Adrenal gland (tissue), 12 donors: ENCODE results near the gene ADCY2. TPM values are rescaled to one million over a fixed set of nuclear protein-coding genes. Genes with fewer than 3 reads are reported as not detected.

Experiments used
- DNase-seq, 7 donors: peaks; one replicate each; pipeline ENCODE4 v3.0.0-alpha.2; 2019 to 2020
- H3K27ac ChIP-seq, 5 donors: fragments of 200-600 bp; sonication (generic) in 4 of 5; 1 replicate in 3 of 5; 2 replicates in 2 of 5; pipeline versions ENCODE4 v1.5.1 to v1.8.0; 2016 to 2020; ENCODE audit warnings: mild to moderate bottlenecking in 1 of 5
- H3K27me3 ChIP-seq: fragments of 200-600 bp; 2 replicates; pipeline ENCODE4 v1.8.0; 2021
- H3K36me3 ChIP-seq, 2 donors: fragments of 200-600 bp; replicated peaks in 1 of 2; 1 replicate in 1 of 2; 2 replicates in 1 of 2; pipeline versions ENCODE4 v1.5.1 to v1.8.0; 2018 to 2022
- H3K4me1 ChIP-seq, 2 donors: fragments of 200-600 bp; replicated peaks in 1 of 2; 1 replicate in 1 of 2; 2 replicates in 1 of 2; pipeline versions ENCODE4 v1.5.1 to v1.8.0; 2018 to 2021
- H3K4me3 ChIP-seq, 4 donors: fragments of 200-600 bp; sonication (generic) in 3 of 4; one replicate each; pipeline ENCODE4 v1.5.1; 2016 to 2018
- H3K9me3 ChIP-seq, 3 donors: fragments of 200-600 bp; sonication (generic) in 1 of 3; replicated peaks in 1 of 3; 1 replicate in 2 of 3; 2 replicates in 1 of 3; pipeline versions ENCODE4 v1.5.1 to v1.8.0; 2016 to 2021
- CTCF ChIP-seq, 6 experiments: fragments of 450-650 bp in 4 of 6; fragments of 200-600 bp in 2 of 6; sonication (generic) in 1 of 6; IDR thresholded peaks; 1 replicate in 5 of 6; 2 replicates in 1 of 6; pipeline versions ENCODE4 v1.5.1 to v1.8.0; 2016 to 2021; ENCODE audit warnings: antibody characterized with exemption in 6 of 6, mild to moderate bottlenecking in 2 of 6, moderate library complexity in 1 of 6
- POLR2A ChIP-seq, 2 donors: fragments of 450-650 bp; IDR thresholded peaks; one replicate each; pipeline ENCODE4 v1.6.1; 2017; ENCODE audit warnings: antibody characterized with exemption in 2 of 2, mild to moderate bottlenecking in 2 of 2, moderate library complexity in 1 of 2
- WGBS, 4 donors: extraction: QIAGEN DNeasy Blood & Tissue Kit in 2 of 4; methylation state at CpG; one replicate each; pipeline versions ENCODE4 v1.1.5 to v1.1.7; 2013 to 2017; 5-methylcytosine and 5-hydroxymethylcytosine counted together
- intact Hi-C, 2 donors: fragments of 100-400 bp; cut with DNase I; formaldehyde crosslinking; loops; one replicate each; pipeline versions ENCODE4 v1.14.1 to v1.15.0; 2022 to 2023
- polyA plus RNA-seq, 3 donors: library from polyadenylated mRNA; stranded (reverse); fragments of 200-250 nt in 2 of 3; fragments of 350-450 nt in 1 of 3; fragmentation: Illumina TruSeq in 1 of 3; extraction: RNeasy Lipid Tissue Mini Kit (QIAGEN cat#74804) in 1 of 3; gene quantifications; one replicate each; pipeline ENCODE4 v1.2.3, GENCODE V29; 2013 to 2014
- total RNA-seq, 9 donors: library from RNA; depleted of rRNA in 4 of 9; stranded (reverse); fragments of >200 nt in 4 of 9; fragments of 120-200 nt in 1 of 9; fragmentation: NEBNext Ultra II Directional in 1 of 9; extraction: Animal tissue kit (Norgen Biotek cat#: 25700) in 1 of 9; gene quantifications; one replicate each; pipeline versions ENCODE4 v1.1.0 to v1.2.4, GENCODE V29; 2013 to 2023
- donor health status: healthy with polysubstance abuse.
- donor health status: Bipolar disorder and iron deficiency.
- donor health status: DM: yes; HTN: yes; CAD: no.
- donor health status: DM: no; HTN: no; CAD: no.
- donor health status: DM: no; HTN: no; CAD: no.
- donor health status: DM: yes; HTN: yes; CAD: no.

ADCY2 gene
- total and polyA plus RNA-seq, 12 donors: 0.85 to 6.6 (median 2.3) TPM

- no peaks in the 10 kb centered on the region for H3K9me3 ChIP-seq
- no peak overlapping the region for H3K27ac ChIP-seq
- intact Hi-C loops: no loop called here
- no peak for TF ChIP-seq CTCF (IDR thresholded peaks at IDR 0.05)
- no peak for TF ChIP-seq POLR2A (IDR thresholded peaks at IDR 0.05)
- no peak overlapping the region for H3K4me3 ChIP-seq
- no peak for DNase-seq
- H3K27me3 ChIP-seq: no peaks in the 10 kb centered on the region
- 94 to 98% (median 96%) methylated on average over 4 of the region's 4 CpGs for WGBS, 4 donors
- H3K4me1 ChIP-seq: peaks cover 6 to 37% of the 10 kb centered on the region in 2 donors
- peaks cover 0 to 31% of the 10 kb centered on the region in 2 donors for H3K36me3 ChIP-seq
Measured at GRCh38 chr5:7875151-7875550, 479.2 kb downstream of the ADCY2 start.

DNA sequence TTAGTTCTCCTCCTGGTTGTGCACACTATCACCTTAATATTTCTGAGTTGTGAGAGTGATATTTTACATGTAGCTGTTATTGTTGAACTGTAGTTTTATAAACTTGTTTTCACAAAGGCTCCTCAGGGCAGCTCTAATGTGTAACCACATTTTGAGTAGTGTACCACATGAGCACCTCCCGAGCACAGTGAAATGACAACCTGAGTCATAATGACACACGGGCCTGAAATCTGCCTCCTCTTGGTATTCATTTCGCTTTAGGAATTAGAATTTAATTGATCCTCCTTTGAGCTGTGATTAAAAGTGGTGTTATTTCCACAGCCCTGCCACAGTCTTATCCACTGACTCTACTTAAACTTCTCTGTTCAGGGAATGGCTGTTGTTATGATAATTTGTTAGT lies 480.9 kb downstream of the ADCY2 start:
- Histone ChIP-seq H3K36me3 (peaks cover 0 to 38% of the 10 kb centered on the region in 2 donors), H3K4me1 (peaks cover 6 to 24% of the 10 kb centered on the region in 2 donors), H3K4me3 (no peak overlapping the region), H3K27ac (peak overlapping the region in 2 of 5 donors; percentile 29 to 45), H3K27me3 (no peaks in the 10 kb centered on the region), H3K9me3 (no peaks in the 10 kb centered on the region)
- peak in 5 of 7 donors; percentile 21 to 62 (median 43) for DNase-seq
- 23 to 65% (median 51%) methylated on average over 3 of the region's 3 CpGs for WGBS, 4 donors
- intact Hi-C loops: no loop called here
- no peak for TF ChIP-seq POLR2A (IDR thresholded peaks at IDR 0.05)
- no peak for TF ChIP-seq CTCF (IDR thresholded peaks at IDR 0.05)

- H3K27ac ChIP-seq: no peak overlapping the region
- H3K27me3 ChIP-seq: no peaks in the 10 kb centered on the region
- peaks cover 6 to 24% of the 10 kb centered on the region in 2 donors for H3K4me1 ChIP-seq
- peak in 6 of 7 donors; percentile 43 to 82 (median 63) for DNase-seq
- 45 to 60% (median 50%) methylated on average over 9 of the region's 9 CpGs for WGBS, 4 donors
- intact Hi-C loops: no loop called here
- H3K9me3 ChIP-seq: no peaks in the 10 kb centered on the region
- no peak overlapping the region for H3K4me3 ChIP-seq
- TF ChIP-seq POLR2A (IDR thresholded peaks at IDR 0.05) (no peak), CTCF (IDR thresholded peaks at IDR 0.05) (no peak)
- H3K36me3 ChIP-seq: peaks cover 0 to 47% of the 10 kb centered on the region in 2 donors
Measured at GRCh38 chr5:7877851-7878250, 481.9 kb downstream of the ADCY2 start.

DNA sequence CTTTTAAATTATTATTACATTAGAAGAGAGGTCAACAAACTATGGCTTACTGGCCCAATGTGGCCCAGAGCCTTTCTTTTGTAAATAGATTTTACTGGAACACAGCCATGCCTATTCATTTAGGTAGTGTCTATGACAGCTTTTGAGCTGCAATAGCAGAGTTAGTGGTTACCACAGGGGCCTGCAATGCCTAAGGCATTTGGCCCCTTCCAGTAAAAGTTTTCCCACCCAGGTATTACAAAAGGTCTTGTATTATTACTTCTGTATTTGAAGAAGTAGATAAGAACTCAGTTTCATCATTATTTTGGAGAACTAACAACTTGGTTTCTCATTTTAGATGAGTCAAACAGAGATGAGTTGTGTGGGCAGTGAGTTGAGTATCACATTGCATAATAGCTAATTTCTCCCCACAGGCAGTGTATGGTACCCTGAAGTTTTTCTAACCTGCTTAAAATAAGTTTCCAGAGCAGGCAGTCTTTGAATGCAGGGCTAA lies 482.5 kb downstream of the ADCY2 start:
- Histone ChIP-seq H3K4me3 (no peak overlapping the region), H3K36me3 (peaks cover 0 to 53% of the 10 kb centered on the region in 2 donors), H3K27ac (no peak overlapping the region), H3K4me1 (peaks cover 6 to 24% of the 10 kb centered on the region in 2 donors), H3K27me3 (no peaks in the 10 kb centered on the region), H3K9me3 (no peaks in the 10 kb centered on the region)
- DNase-seq: no peak
- TF ChIP-seq POLR2A (IDR thresholded peaks at IDR 0.05): no peak
- TF ChIP-seq CTCF (IDR thresholded peaks at IDR 0.05): no peak
- intact Hi-C loops: no loop called here
